IPS-18c (cell line): Measurements from ENCODE around the gene LRMDA.

Experiments
- H3K4me3 ChIP-seq: 2 replicates; pipeline ENCODE4 v1.7.0; 2013; ENCODE audit warnings: low read depth, mild to moderate bottlenecking, low read length, moderate library complexity; ENCODE audit not compliant: insufficient read depth
- H3K9me3 ChIP-seq: one replicate; pipeline ENCODE4 v1.6.1; 2013; ENCODE audit warnings: mild to moderate bottlenecking, low read length, moderate library complexity; ENCODE audit not compliant: control insufficient read depth, insufficient read depth

The LRMDA gene

GRCh38 chr10:75475460-75476182 is 44.2 kb downstream of the LRMDA start:
- Histone ChIP-seq H3K9me3 (no peaks in the 10 kb centered on the region), H3K4me3 (no peak overlapping the region)

- Histone ChIP-seq H3K4me3 (no peak overlapping the region), H3K9me3 (no peaks in the 10 kb centered on the region)
Measured at GRCh38 chr10:75476569-75476968, 45.1 kb downstream of the LRMDA start.

DNA sequence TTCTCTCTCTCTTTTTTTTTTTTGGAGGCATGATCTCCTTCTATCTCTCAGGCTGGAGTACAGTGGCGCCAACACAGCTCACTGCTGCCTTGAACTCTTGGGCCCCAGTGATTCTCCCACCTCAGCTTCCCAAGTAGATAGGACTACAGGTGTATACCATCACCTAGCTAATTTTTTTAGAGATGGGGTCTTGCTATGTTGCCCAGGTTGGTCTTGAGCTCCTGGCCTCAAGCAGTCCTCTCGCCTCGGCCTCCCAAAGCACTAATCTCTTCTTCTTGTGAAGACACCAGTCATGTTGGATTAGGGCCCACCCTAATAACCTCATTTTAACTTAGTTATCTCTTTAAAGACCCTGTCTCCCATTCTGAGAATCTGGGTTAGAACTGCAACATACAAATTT is 45.6 kb downstream of the LRMDA start:
- no peak overlapping the region for H3K4me3 ChIP-seq

GRCh38 chr10:75477680-75478079 is 46.3 kb downstream of the LRMDA start:
- Histone ChIP-seq H3K4me3 (no peak overlapping the region), H3K9me3 (no peaks in the 10 kb centered on the region)

More for the DNA sequence above, 45.6 kb downstream of the LRMDA start:
- no peaks in the 10 kb centered on the region for H3K9me3 ChIP-seq

GRCh38 chr10:75480374-75480773 is 49.0 kb downstream of the LRMDA start:
- no peaks in the 10 kb centered on the region for H3K9me3 ChIP-seq
- H3K4me3 ChIP-seq, result no peak overlapping the region

- Histone ChIP-seq H3K9me3 (no peaks in the 10 kb centered on the region), H3K4me3 (no peak overlapping the region)
Measured at GRCh38 chr10:75483188-75483587, 51.8 kb downstream of the LRMDA start.

DNA sequence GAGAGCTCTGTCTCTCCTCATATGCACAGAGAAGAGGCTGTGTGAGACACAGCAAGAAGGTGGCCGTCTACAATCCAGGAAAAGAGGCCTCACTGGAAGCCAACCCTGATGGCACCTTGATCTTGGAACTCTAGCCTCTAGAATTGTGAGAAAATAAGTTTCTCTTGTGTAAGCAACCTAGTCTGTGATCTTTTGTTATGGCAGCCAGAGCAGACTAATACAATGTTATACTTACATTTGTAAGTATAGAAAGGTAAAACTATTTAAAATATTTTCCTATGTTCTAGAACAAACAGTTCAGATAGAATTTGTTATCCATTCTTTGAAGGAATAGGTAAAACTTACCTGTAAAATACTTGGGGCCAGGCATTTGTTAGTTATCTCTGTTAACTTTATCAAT is 53.3 kb downstream of the LRMDA start:
- H3K4me3 ChIP-seq, result no peak overlapping the region
- H3K9me3 ChIP-seq, result no peaks in the 10 kb centered on the region

GRCh38 chr10:75486591-75486990 is 55.2 kb downstream of the LRMDA start:
- no peak overlapping the region for H3K4me3 ChIP-seq
- H3K9me3 ChIP-seq, result peaks cover 2% of the 10 kb centered on the region

DNA sequence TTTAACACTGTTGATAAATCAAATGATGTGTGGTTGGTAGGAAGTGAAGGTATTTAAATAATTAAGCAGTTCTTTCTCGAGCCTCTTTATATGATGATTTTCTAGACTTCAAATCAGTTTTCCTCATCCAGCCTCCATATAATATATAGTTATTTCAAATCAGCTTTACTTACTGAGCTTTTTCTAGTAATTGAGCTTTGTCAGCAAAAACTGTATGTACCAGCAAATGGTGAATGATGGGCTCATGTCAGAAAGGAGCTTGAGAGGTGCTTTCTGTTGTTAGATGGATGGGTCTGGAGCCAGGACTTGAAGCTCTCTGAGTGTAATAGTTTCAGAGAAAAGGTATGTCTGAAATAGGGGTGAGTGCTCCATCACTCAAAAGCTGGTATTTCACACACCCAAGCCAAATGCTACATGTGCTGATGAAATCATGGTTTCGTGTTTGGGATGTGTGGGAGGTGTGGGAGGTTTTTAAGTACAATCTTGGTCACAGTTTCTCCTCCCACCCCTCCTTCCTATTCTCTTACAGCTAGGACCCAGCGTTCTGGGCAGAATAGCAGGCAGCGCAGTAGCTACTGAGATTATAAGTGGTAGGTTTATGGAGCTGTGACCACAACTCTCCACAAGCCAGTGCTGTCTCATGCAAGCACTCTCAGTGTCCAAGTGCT is 55.8 kb downstream of the LRMDA start:
- peaks cover 2% of the 10 kb centered on the region for H3K9me3 ChIP-seq
- no peak overlapping the region for H3K4me3 ChIP-seq

DNA sequence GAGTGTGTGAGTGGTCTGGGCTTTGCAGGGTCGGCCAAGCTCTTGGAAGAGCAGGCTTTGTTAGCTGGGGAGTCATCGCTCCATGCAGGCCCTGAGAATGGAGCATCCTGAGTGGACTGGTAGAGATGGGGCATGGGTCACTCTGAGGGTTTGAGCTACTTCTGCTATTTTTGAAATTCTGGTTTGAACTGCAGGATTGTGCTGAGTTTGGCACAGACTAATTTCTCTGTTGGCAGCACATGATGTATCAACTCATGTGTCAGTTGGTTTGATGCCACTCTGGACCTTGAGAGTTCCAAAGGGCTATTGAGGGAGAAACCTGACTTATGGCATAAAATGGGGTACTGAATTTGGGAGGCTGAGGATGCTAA is 56.3 kb downstream of the LRMDA start:
- no peak overlapping the region for H3K4me3 ChIP-seq
- peaks cover 2% of the 10 kb centered on the region for H3K9me3 ChIP-seq

- Histone ChIP-seq H3K4me3 (no peak overlapping the region), H3K9me3 (peaks cover 2% of the 10 kb centered on the region)
Measured at GRCh38 chr10:75492173-75492925, 60.9 kb downstream of the LRMDA start.

- H3K4me3 ChIP-seq, result no peak overlapping the region
Measured at GRCh38 chr10:75493464-75493863, 62.0 kb downstream of the LRMDA start.

DNA sequence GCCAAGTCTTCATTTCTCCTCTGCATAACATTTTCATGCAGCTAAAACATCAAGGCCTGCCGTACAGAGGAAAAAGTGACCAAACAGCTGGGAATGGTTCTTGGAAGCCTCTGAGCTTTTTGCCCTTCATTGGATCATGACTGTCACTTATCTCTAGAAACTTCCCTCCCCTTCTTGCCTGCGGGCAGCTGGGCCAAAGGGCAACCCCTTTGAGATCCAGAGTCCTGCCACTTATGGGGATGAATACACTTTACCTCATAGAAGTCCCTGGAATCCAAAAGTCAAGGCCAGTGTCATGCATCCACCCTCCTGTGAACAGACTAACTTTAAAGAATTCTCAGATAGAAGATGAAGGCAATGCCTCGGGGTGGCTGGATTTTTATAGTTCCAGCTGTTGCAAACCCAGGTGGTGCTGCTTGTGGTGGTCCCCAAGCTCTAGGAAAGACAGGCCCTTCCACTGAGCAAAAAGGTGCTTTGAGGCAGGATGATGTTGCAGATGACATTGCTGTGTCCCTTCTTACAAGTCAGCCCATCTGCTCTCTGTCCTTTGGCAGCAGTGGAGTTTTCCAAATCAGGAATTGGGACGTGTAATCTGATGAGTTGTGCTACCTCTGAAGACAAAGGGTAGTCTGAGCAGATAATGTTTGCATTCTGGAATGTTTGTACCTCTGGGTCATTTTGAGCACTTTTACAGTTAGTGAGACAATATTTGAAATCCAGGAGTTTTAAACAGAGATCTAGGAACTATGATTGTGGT is 64.2 kb downstream of the LRMDA start:
- Histone ChIP-seq H3K9me3 (peaks cover 1% of the 10 kb centered on the region), H3K4me3 (no peak overlapping the region)

More at GRCh38 chr10:75493464-75493863, 62.0 kb downstream of the LRMDA start:
- peaks cover 2% of the 10 kb centered on the region for H3K9me3 ChIP-seq

GRCh38 chr10:75496191-75496567 is 64.8 kb downstream of the LRMDA start:
- Histone ChIP-seq H3K9me3 (no peaks in the 10 kb centered on the region), H3K4me3 (no peak overlapping the region)

DNA sequence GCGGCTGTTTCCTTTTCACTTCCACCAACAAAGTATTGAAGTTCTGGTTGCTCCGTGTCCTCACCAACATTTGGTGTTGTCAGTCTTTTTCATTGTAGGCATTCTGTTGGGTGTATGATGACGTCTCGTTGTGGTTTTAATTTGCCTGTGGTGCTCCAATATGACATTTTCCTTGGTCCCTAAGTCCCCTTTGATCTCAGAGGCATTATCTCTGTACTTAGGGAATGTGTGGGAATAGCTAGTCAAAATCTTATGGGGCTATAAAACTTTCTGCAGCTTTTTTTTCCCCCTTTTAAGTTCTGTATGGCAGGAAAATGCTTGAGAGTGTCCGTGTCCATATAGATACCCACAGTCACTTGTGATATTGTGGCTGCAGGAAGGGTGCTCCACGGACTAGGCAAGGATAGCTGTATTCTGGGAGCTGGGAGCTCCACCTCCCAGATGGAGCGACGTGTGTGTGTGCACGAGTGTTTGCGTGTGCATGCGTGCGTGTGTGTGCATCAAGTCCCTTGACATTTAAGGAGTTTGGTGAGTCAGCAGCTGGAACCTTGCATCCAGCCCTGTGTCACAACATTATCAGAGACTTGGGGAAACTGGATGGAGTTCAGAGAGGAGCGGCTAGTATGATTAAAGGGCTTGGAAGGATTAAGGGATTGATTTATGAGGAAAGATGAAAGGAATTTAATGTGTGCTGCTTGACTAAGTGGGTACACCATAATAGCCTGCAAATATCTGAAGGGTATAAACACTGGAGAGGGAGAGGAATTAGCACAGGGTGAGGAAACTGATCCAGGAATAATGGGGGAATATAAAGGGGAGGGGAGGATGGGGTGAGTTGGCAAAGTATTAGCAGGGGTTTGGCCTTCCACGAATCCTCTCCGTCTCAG is 66.8 kb downstream of the LRMDA start:
- H3K4me3 ChIP-seq, result no peak overlapping the region

GRCh38 chr10:75498884-75499350 is 67.5 kb downstream of the LRMDA start:
- no peaks in the 10 kb centered on the region for H3K9me3 ChIP-seq
- H3K4me3 ChIP-seq, result no peak overlapping the region

More for the DNA sequence above, 66.8 kb downstream of the LRMDA start:
- no peaks in the 10 kb centered on the region for H3K9me3 ChIP-seq
